Endothelial cell of umbilical vein (primary cell): ENCODE data around the gene BCAS3.

Experiments used
- FOS ChIP-seq: IDR thresholded peaks from 2 replicates; pipeline ENCODE4 v1.6.1; 2011; ENCODE audit warnings: mild to moderate bottlenecking, low read length, moderate library complexity, borderline replicate concordance; ENCODE audit not compliant: insufficient read depth
- GATA2 ChIP-seq: IDR thresholded peaks from 2 replicates; pipeline ENCODE4 v1.7.0; 2011; ENCODE audit warnings: low read depth, mild to moderate bottlenecking, moderate library complexity, mixed read lengths, low read length; ENCODE audit not compliant: insufficient read length, insufficient read depth
- JUN ChIP-seq: IDR thresholded peaks from 2 replicates; pipeline ENCODE4 v1.6.1; 2011; ENCODE audit warnings: borderline replicate concordance, low read depth; ENCODE audit not compliant: insufficient read length, insufficient read depth
- MAX ChIP-seq: IDR thresholded peaks from 2 replicates; pipeline ENCODE4 v1.6.1; 2011; ENCODE audit not compliant: insufficient read depth, insufficient read length
- POLR2AphosphoS5 ChIP-seq: IDR thresholded peaks from 2 replicates; pipeline ENCODE4 v1.6.1; 2012; ENCODE audit warnings: low read depth, mild to moderate bottlenecking, control low read depth, low read length, moderate library complexity; ENCODE audit not compliant: insufficient read depth
- TF ChIP-seq, protein P1 (sequence below), 2 donors: IDR thresholded peaks; 1 replicate in 1 of 2; 2 replicates in 1 of 2; pipeline ENCODE4 v1.5.1; 2011; ENCODE audit warnings: low read length in 2 of 2, mild to moderate bottlenecking in 2 of 2, moderate library complexity in 2 of 2, control low read depth in 1 of 2, inconsistent platforms in 1 of 2, low read depth in 1 of 2; ENCODE audit not compliant: insufficient read depth in 1 of 2; ENCODE audit errors: extremely low read depth in 1 of 2

GRCh38 chr17:61002316-61002736 is 324.7 kb downstream of the BCAS3 start:
- TF ChIP-seq, protein P1, sequence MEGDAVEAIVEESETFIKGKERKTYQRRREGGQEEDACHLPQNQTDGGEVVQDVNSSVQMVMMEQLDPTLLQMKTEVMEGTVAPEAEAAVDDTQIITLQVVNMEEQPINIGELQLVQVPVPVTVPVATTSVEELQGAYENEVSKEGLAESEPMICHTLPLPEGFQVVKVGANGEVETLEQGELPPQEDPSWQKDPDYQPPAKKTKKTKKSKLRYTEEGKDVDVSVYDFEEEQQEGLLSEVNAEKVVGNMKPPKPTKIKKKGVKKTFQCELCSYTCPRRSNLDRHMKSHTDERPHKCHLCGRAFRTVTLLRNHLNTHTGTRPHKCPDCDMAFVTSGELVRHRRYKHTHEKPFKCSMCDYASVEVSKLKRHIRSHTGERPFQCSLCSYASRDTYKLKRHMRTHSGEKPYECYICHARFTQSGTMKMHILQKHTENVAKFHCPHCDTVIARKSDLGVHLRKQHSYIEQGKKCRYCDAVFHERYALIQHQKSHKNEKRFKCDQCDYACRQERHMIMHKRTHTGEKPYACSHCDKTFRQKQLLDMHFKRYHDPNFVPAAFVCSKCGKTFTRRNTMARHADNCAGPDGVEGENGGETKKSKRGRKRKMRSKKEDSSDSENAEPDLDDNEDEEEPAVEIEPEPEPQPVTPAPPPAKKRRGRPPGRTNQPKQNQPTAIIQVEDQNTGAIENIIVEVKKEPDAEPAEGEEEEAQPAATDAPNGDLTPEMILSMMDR (IDR thresholded peaks at IDR 0.05; ENCODE audit: extremely low read depth in 1 of 2, insufficient read depth in 1 of 2, low read depth in 1 of 2, low read length in 2 of 2): peak in 1 of 2 donors; percentile 20
- TF ChIP-seq JUN (no peak), MAX (no peak), POLR2AphosphoS5 (no peak), FOS (no peak), GATA2 (no peak)
